Choroid plexus epithelial cell (primary cell): Measurements from ENCODE around the gene MAP7.

Experiments
- DNase-seq: peaks from one replicate; pipeline ENCODE4 v3.0.0-alpha.2; 2010; ENCODE audit warnings: low read depth
- H3K4me3 ChIP-seq: 2 replicates; pipeline ENCODE4 v1.5.1; 2011; ENCODE audit warnings: low read depth, mild to moderate bottlenecking, control low read depth, low read length, moderate library complexity
- TF ChIP-seq, protein P1 (sequence below): conservative IDR thresholded peaks from 2 replicates; pipeline ENCODE4 v1.5.1; 2011; ENCODE audit warnings: low read depth, mild to moderate bottlenecking, control low read depth, inconsistent platforms, low read length, moderate library complexity

Gene MAP7

GRCh38 chr6:136541395-136541794 lies 8.8 kb downstream of the MAP7 start:
- TF ChIP-seq, protein P1, sequence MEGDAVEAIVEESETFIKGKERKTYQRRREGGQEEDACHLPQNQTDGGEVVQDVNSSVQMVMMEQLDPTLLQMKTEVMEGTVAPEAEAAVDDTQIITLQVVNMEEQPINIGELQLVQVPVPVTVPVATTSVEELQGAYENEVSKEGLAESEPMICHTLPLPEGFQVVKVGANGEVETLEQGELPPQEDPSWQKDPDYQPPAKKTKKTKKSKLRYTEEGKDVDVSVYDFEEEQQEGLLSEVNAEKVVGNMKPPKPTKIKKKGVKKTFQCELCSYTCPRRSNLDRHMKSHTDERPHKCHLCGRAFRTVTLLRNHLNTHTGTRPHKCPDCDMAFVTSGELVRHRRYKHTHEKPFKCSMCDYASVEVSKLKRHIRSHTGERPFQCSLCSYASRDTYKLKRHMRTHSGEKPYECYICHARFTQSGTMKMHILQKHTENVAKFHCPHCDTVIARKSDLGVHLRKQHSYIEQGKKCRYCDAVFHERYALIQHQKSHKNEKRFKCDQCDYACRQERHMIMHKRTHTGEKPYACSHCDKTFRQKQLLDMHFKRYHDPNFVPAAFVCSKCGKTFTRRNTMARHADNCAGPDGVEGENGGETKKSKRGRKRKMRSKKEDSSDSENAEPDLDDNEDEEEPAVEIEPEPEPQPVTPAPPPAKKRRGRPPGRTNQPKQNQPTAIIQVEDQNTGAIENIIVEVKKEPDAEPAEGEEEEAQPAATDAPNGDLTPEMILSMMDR = no peak
- DNase-seq = no peak
- H3K4me3 ChIP-seq = no peak overlapping the region

DNA sequence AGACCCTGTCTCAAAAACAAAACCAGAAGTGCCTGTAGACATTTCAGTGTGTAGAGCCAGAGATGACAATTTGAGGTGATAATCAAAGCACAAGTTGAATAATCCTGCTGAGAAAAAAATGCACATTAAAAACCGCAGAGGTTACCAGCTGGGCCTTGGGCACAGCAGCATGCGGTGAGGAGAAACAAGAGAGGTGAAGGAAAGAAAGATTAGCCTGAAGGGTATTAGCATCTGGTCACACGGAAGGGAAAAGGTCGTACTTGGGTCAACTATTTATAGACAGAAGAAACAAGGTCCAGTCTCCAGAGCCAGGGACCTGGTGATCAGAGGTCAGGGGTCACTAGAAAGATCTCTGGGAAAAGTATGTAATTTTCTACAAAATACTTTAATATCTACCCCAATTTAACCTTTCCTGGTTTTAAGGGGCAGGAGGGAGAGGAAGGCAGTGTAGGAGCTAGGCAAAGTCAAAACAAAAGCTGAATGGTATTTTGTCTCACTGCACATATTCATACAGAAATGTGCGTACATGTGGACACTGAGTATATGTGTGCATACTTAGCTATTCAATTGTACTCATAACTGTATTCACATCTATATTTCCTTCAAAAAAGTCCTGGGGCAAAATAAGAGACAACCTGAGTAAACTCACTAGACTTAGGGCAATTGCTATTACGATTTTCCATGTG lies 10.1 kb downstream of the MAP7 start:
- DNase-seq = peak; percentile 38
- no peak overlapping the region for H3K4me3 ChIP-seq
- TF ChIP-seq, protein P1 = no peak

DNA sequence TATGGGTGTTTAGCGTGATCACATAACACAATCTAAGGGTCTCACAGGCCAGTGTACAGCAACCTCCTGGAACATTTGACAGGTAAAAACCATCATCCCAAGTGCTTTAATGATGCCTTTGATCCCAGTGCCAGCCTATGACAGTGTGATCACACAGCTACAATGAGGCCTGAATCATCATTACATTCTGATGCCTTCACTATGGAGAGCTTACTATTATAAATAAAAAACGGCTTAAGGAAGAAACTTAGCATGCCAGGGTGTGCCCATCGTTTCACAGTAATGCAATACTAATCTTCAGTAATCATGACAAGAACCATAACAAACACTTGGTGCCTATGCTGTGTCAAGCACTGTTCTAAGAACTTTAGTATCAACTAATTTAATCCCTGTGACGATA lies 11.4 kb downstream of the MAP7 start:
- DNase-seq = no peak
- TF ChIP-seq, protein P1 = no peak
- no peak overlapping the region for H3K4me3 ChIP-seq

DNA sequence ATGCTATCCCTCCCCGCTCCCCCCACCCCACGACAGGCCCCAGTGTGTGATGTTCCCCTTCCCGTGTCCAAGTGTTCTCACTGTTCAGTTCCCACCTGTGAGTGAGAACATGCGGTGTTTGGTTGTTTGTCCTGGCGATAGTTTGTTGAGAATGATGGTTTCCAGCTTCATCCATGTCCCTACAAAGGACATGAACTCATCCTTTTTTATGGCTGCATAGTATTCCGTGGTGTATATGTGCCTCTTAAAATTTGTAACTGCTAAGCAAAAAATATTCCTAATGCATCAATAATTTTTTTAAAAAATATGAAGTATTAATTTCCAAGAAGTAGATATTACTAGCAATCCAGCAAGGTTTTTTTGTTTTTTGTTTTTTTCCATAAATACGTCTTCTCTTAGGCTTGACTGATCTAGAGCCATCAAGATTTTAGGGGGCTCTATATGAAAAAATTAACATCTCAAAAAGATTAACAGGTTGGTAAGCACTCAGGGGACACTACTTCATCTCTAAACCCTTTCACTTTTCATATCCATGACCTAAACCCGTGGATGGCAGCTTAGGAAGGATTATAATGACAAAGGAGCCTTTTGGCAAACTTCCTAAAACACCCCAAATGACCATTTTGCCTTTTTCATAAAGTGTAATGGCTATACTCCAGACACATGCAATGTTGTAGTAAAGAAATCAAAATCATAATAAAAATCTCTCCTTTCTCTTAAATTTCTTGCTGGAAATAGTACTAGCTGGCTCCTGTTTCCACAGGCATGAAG lies 14.2 kb downstream of the MAP7 start:
- DNase-seq = no peak
- TF ChIP-seq, protein P1 = no peak
- no peak overlapping the region for H3K4me3 ChIP-seq

DNA sequence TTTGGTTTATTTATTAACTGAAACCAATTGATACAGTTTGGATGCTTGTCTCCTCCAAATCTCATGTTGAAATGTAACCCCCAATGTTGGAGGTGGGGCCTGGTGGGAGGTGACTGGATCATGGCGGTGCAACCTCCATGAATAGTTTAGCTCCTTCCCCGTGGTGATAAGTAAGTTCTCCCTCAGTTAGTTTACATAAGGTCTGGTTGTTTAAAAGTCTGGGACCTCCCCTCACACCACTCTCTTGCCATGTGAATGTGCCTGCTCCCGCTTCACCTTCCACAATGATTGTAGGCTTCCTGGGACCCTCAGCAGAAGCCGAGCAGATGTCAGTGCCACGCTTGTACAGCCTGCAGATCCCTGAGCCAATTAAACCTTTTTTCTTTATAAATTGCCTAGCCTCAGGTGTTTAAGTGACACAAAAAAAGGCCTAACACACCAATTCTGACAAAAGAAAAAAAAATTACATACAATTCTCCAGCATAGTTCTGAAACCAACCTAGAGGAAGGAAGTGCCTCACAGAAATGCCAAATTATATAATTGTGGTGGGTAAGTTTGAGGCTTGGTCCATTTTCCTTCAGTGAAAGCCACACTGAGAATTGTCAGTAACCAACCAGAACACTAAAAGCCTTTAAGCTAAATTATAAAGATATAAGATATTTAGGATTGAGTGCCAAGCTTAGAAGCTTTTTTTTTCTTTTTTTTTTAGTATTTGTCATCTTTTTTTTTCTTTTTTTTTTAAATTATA lies 15.0 kb downstream of the MAP7 start:
- TF ChIP-seq, protein P1 = no peak
- no peak overlapping the region for H3K4me3 ChIP-seq
- no peak for DNase-seq

DNA sequence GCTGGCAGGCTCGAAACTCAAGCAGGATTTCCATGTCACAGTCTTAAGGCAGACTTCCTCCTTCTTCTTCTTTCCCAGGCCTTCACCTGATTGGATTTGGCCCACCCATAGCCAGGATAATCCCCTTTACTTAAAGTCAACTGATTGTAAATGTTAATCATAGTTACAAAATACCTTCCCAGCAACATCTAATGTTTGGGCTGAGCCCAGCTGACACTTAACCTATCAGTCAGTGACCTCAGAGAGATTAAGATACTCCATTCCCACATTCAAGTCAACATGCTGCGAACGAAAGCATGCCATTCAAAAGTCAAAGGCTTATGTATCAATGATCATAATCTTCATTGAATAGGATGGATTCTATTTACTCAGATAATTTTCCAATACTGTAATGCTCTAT lies 16.0 kb downstream of the MAP7 start:
- DNase-seq = no peak
- H3K4me3 ChIP-seq = no peak overlapping the region

More for the DNA sequence above, 16.0 kb downstream of the MAP7 start:
- TF ChIP-seq, protein P1 = no peak
